Central memory CD8-positive, alpha-beta T cell (primary cell): Measurements from ENCODE around the gene PID1.

Source experiments
- ATAC-seq: fragments of 150-1000 bp; cut with Tn5 transposase; replicated peaks from 2 replicates; pipeline ENCODE4 v1.10.0; 2022; ENCODE audit warnings: mild to moderate bottlenecking, moderate FRiP score, moderate number of reproducible peaks; ENCODE audit not compliant: poor library complexity, severe bottlenecking; ENCODE audit errors: extremely low read depth
- DNase-seq, 2 donors: peaks; one replicate each; pipeline ENCODE4 v3.0.0; 2021; ENCODE audit warnings: low spot score in 2 of 2
- H3K27ac Mint-ChIP-seq: one replicate; pipeline ENCODE4 v1.8.0; 2022; ENCODE audit warnings: low read depth, mild to moderate bottlenecking, moderate library complexity, mixed read lengths
- H3K27me3 Mint-ChIP-seq: one replicate; pipeline ENCODE4 v1.8.0; 2022; ENCODE audit warnings: mixed read lengths
- H3K36me3 Mint-ChIP-seq: one replicate; pipeline ENCODE4 v1.8.0; 2022; ENCODE audit warnings: mild to moderate bottlenecking, moderate library complexity, mixed read lengths; ENCODE audit not compliant: insufficient read depth
- H3K4me1 Mint-ChIP-seq: one replicate; pipeline ENCODE4 v1.8.0; 2022; ENCODE audit warnings: mixed read lengths
- H3K4me3 Mint-ChIP-seq: one replicate; pipeline ENCODE4 v1.8.0; 2022; ENCODE audit warnings: mild to moderate bottlenecking, moderate library complexity, mixed read lengths
- H3K9me3 Mint-ChIP-seq: one replicate; pipeline ENCODE4 v1.8.0; 2022; ENCODE audit warnings: mixed read lengths

Gene PID1

GRCh38 chr2:229060147-229060546, 210.9 kb downstream of the PID1 start:
- Mint-ChIP-seq H3K27me3 (no peaks in the 10 kb centered on the region), H3K4me1 (no peaks in the 10 kb centered on the region), H3K36me3 (no peaks in the 10 kb centered on the region), H3K27ac (no peak overlapping the region), H3K9me3 (peaks cover 11% of the 10 kb centered on the region), H3K4me3 (no peak overlapping the region)
- ATAC-seq, result no peak
- no peak for DNase-seq

GRCh38 chr2:229059331-229060033, 211.6 kb downstream of the PID1 start:
- H3K27ac Mint-ChIP-seq, result no peak overlapping the region
- no peaks in the 10 kb centered on the region for H3K36me3 Mint-ChIP-seq
- peaks cover 11% of the 10 kb centered on the region for H3K9me3 Mint-ChIP-seq
- no peaks in the 10 kb centered on the region for H3K4me1 Mint-ChIP-seq
- DNase-seq (no peak), ATAC-seq (no peak)
- H3K27me3 Mint-ChIP-seq, result no peaks in the 10 kb centered on the region
- H3K4me3 Mint-ChIP-seq, result no peak overlapping the region

GRCh38 chr2:229057976-229058553, 213.0 kb downstream of the PID1 start:
- Mint-ChIP-seq H3K27ac (no peak overlapping the region), H3K27me3 (no peaks in the 10 kb centered on the region), H3K4me3 (no peak overlapping the region), H3K9me3 (peaks cover 11% of the 10 kb centered on the region), H3K36me3 (no peaks in the 10 kb centered on the region), H3K4me1 (no peaks in the 10 kb centered on the region)
- no peak for DNase-seq
- no peak for ATAC-seq

DNA sequence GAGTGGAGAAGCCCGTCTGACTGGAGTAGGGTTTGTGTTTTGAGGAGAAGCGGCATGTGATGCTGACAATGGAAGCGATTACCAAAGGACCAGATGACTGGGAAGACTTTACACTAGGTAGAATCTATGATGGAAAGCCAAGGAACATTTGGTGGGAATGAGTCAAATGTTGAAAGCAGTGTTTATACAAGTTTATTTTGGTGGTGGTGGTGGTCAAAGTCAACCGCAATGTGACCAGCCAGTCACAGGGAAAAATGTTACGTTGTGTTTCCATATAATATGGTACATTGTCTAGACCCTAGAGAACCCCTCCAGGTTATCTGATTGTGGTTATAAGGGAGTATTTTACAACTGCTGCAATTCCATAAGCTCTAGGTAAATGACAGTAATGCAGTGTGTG, 216.8 kb downstream of the PID1 start:
- ATAC-seq, result no peak
- Mint-ChIP-seq H3K4me1 (no peaks in the 10 kb centered on the region), H3K27me3 (no peaks in the 10 kb centered on the region), H3K27ac (no peak overlapping the region), H3K9me3 (peaks cover 15% of the 10 kb centered on the region), H3K36me3 (no peaks in the 10 kb centered on the region), H3K4me3 (no peak overlapping the region)
- no peak for DNase-seq

DNA sequence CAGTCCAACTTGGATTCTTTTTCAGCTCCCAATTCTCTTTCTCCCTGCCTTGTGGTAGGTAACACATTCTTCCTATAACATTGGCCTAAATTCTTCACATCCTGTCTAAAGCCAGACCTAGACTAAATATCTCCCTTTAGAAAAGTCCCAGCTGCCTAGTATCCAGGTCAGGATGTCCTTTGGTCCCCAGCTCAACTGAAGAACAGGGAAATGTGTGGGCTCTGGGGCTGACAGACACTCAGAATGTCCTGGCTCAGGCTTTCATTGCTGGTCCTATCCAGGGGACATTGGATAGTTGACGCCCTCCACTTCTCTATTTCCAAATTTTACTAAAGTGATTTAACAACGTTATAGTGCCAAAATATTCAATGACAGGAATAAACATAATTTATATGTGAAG, 219.3 kb downstream of the PID1 start:
- Mint-ChIP-seq H3K4me3 (no peak overlapping the region), H3K9me3 (peaks cover 15% of the 10 kb centered on the region), H3K27ac (no peak overlapping the region), H3K4me1 (no peaks in the 10 kb centered on the region), H3K27me3 (no peaks in the 10 kb centered on the region), H3K36me3 (no peaks in the 10 kb centered on the region)
- DNase-seq (no peak), ATAC-seq (no peak)

- Mint-ChIP-seq H3K4me1 (no peaks in the 10 kb centered on the region), H3K27me3 (no peaks in the 10 kb centered on the region), H3K9me3 (peaks cover 15% of the 10 kb centered on the region), H3K4me3 (no peak overlapping the region), H3K36me3 (no peaks in the 10 kb centered on the region), H3K27ac (no peak overlapping the region)
- DNase-seq (no peak), ATAC-seq (no peak)
These were observed 221.0 kb downstream of the PID1 start for GRCh38 chr2:229050133-229050532.

DNA sequence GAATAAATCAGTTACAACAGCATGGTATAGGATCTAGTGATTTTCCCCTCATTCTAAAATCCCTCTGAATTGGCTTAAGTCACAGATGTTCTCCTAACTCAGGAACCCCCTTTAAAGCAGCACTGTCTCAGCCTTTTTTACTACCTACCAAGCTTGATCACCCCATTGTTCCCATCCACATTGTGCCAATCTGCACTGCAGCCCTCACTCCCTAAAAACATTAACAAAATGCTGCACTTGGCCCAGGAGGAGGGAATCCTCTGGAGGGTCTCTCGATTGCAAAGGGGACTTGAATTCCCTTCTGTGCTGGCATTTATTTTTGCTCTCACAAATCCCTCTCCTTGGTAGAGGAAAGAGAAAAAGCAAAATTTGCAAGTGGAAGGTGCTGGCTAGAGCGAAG, 223.0 kb downstream of the PID1 start:
- ATAC-seq (no peak), DNase-seq (no peak)
- Mint-ChIP-seq H3K9me3 (peaks cover 15% of the 10 kb centered on the region), H3K36me3 (no peaks in the 10 kb centered on the region), H3K4me1 (no peaks in the 10 kb centered on the region), H3K27me3 (no peaks in the 10 kb centered on the region), H3K27ac (no peak overlapping the region), H3K4me3 (no peak overlapping the region)

GRCh38 chr2:229045671-229046070, 225.4 kb downstream of the PID1 start:
- no peak for DNase-seq
- Mint-ChIP-seq H3K4me3 (no peak overlapping the region), H3K9me3 (peaks cover 9% of the 10 kb centered on the region), H3K36me3 (no peaks in the 10 kb centered on the region), H3K27ac (no peak overlapping the region), H3K4me1 (no peaks in the 10 kb centered on the region), H3K27me3 (no peaks in the 10 kb centered on the region)
- no peak for ATAC-seq

DNA sequence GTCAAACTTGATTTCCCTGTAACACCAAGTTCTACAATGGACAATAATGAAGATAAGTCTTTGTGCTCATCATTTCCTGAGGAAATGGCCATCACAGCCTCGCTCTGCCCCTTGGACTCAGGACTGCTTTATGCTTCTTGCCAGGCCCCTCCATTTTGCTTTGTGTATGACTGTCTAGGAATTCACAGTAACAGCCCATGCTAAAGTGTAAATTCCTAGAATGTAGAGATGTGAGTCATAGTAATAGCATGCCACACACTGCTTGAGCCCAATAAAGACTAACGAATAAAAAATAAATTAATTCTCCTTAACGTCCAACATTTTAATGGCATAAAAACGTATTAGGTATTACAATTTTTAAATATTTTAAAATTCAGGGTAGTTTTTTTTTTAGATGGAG, 226.5 kb downstream of the PID1 start:
- Mint-ChIP-seq H3K9me3 (peaks cover 5% of the 10 kb centered on the region), H3K27ac (no peak overlapping the region), H3K4me3 (no peak overlapping the region), H3K27me3 (no peaks in the 10 kb centered on the region), H3K36me3 (no peaks in the 10 kb centered on the region), H3K4me1 (no peaks in the 10 kb centered on the region)
- no peak for ATAC-seq
- DNase-seq, result no peak

DNA sequence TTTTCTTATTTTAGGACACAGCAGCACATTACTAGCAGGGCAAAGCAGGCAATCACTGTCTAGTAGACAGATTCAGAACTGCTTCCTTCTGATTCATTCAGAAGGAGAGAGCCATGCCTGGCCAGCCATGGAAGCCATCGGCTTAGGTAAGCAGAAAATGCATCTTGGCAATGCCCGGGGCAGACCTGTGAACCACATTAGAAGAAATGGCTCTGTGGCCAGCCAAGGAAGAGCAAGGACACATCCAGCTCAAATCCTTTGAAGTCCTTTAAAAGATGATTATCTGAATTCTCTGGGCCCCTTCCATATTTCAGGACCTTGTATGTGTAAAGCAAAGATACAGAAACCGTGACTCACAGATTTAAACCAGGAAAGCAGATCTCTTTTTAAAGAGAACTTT, 227.4 kb downstream of the PID1 start:
- Mint-ChIP-seq H3K27ac (no peak overlapping the region), H3K4me1 (no peaks in the 10 kb centered on the region), H3K9me3 (peaks cover 5% of the 10 kb centered on the region), H3K36me3 (no peaks in the 10 kb centered on the region), H3K4me3 (no peak overlapping the region), H3K27me3 (no peaks in the 10 kb centered on the region)
- DNase-seq, result no peak
- ATAC-seq, result no peak

DNA sequence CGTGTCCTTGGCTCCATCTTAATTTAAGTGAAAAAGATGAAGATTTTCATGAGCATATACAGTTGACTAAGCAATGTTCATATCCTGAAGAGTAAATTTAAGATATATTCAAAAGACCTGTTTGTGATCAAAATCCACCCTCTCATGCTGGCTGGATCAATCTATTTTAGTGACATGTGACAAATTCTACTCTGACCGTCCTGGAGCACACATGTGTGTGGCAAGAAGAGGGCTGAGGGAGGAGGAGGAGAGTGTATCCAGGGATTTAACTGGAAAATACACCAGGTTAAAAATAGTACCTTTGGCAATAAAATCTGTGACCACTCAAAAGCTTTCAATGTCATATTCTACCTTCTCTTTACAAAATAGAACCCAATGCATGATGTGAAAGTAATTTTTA, 228.7 kb downstream of the PID1 start:
- DNase-seq (no peak), ATAC-seq (no peak)
- no peak overlapping the region for H3K4me3 Mint-ChIP-seq
- H3K27me3 Mint-ChIP-seq, result no peaks in the 10 kb centered on the region
- peaks cover 5% of the 10 kb centered on the region for H3K9me3 Mint-ChIP-seq
- no peaks in the 10 kb centered on the region for H3K4me1 Mint-ChIP-seq
- no peak overlapping the region for H3K27ac Mint-ChIP-seq
- H3K36me3 Mint-ChIP-seq, result no peaks in the 10 kb centered on the region

DNA sequence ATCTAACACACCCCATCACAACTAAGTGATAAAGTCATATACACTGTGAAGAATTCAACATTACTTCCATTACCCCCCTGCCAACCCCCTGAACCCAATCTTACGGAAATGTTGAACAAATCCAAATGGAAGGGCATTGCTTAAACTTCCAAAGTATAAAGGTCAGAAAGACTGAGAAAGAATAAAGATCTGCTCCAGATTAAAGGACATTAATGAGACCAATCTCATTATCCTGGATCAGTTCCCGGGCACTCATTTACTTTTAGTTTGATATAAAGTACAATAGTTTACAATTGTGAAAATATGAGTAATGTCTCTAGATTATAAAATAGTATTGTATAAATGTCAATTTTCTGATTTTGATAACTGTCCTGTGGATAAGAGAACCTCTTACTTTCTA, 229.4 kb downstream of the PID1 start:
- Mint-ChIP-seq H3K4me1 (no peaks in the 10 kb centered on the region), H3K27me3 (no peaks in the 10 kb centered on the region), H3K27ac (no peak overlapping the region), H3K4me3 (no peak overlapping the region), H3K36me3 (no peaks in the 10 kb centered on the region), H3K9me3 (peaks cover 5% of the 10 kb centered on the region)
- ATAC-seq, result no peak
- DNase-seq, result no peak

GRCh38 chr2:229037621-229038020, 233.5 kb downstream of the PID1 start:
- Mint-ChIP-seq H3K9me3 (no peaks in the 10 kb centered on the region), H3K27ac (no peak overlapping the region), H3K36me3 (peaks cover 2% of the 10 kb centered on the region), H3K27me3 (no peaks in the 10 kb centered on the region), H3K4me3 (no peak overlapping the region), H3K4me1 (no peaks in the 10 kb centered on the region)
- ATAC-seq, result no peak
- no peak for DNase-seq
